HL-60 (cell line): ENCODE measurements around the gene TTN.

Experiments
- GABPA ChIP-seq: IDR thresholded peaks from 2 replicates; pipeline ENCODE4 v1.6.1; 2012; ENCODE audit warnings: low read depth
- POLR2AphosphoS5 ChIP-seq: IDR thresholded peaks from 2 replicates; pipeline ENCODE4 v1.6.1; 2012; ENCODE audit warnings: low read depth
- SPI1 ChIP-seq: IDR thresholded peaks from 2 replicates; pipeline ENCODE4 v1.6.1; 2012; ENCODE audit warnings: low read depth, mild to moderate bottlenecking, borderline replicate concordance
- TF ChIP-seq, protein P1 (sequence below): IDR thresholded peaks from one replicate; pipeline ENCODE4 v1.5.1; 2011; ENCODE audit warnings: low read length, control low read depth, inconsistent platforms; ENCODE audit not compliant: insufficient read depth
- TF ChIP-seq, protein P2 (sequence below): IDR thresholded peaks from 2 replicates; pipeline ENCODE4 v1.6.1; 2012; ENCODE audit warnings: low read depth; ENCODE audit not compliant: insufficient replicate concordance

DNA sequence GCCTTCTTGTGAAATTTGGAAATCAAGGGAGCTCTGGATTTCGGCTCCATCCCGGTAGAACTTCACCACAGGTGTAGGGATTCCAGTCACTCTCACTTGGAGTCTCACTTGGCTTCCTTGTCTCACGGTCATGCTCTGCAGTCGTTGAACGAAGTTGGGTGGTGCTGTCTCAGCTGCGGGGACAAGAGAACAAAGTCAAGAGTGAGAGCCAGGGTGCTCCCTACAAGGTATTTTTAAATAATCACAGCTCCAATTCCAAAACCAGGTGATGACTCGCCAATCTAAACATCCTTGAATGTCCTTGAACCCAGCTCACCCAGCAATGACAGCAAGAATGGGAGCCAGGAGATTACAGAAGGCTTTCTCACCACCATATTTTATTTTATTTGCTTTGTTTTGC, 6.7 kb downstream of the TTN start:
- TF ChIP-seq, protein P1, sequence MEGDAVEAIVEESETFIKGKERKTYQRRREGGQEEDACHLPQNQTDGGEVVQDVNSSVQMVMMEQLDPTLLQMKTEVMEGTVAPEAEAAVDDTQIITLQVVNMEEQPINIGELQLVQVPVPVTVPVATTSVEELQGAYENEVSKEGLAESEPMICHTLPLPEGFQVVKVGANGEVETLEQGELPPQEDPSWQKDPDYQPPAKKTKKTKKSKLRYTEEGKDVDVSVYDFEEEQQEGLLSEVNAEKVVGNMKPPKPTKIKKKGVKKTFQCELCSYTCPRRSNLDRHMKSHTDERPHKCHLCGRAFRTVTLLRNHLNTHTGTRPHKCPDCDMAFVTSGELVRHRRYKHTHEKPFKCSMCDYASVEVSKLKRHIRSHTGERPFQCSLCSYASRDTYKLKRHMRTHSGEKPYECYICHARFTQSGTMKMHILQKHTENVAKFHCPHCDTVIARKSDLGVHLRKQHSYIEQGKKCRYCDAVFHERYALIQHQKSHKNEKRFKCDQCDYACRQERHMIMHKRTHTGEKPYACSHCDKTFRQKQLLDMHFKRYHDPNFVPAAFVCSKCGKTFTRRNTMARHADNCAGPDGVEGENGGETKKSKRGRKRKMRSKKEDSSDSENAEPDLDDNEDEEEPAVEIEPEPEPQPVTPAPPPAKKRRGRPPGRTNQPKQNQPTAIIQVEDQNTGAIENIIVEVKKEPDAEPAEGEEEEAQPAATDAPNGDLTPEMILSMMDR = no peak
- TF ChIP-seq POLR2AphosphoS5 = no peak
- TF ChIP-seq, protein P2, sequence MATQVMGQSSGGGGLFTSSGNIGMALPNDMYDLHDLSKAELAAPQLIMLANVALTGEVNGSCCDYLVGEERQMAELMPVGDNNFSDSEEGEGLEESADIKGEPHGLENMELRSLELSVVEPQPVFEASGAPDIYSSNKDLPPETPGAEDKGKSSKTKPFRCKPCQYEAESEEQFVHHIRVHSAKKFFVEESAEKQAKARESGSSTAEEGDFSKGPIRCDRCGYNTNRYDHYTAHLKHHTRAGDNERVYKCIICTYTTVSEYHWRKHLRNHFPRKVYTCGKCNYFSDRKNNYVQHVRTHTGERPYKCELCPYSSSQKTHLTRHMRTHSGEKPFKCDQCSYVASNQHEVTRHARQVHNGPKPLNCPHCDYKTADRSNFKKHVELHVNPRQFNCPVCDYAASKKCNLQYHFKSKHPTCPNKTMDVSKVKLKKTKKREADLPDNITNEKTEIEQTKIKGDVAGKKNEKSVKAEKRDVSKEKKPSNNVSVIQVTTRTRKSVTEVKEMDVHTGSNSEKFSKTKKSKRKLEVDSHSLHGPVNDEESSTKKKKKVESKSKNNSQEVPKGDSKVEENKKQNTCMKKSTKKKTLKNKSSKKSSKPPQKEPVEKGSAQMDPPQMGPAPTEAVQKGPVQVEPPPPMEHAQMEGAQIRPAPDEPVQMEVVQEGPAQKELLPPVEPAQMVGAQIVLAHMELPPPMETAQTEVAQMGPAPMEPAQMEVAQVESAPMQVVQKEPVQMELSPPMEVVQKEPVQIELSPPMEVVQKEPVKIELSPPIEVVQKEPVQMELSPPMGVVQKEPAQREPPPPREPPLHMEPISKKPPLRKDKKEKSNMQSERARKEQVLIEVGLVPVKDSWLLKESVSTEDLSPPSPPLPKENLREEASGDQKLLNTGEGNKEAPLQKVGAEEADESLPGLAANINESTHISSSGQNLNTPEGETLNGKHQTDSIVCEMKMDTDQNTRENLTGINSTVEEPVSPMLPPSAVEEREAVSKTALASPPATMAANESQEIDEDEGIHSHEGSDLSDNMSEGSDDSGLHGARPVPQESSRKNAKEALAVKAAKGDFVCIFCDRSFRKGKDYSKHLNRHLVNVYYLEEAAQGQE = no peak
- no peak for TF ChIP-seq GABPA
- TF ChIP-seq SPI1 = no peak
